Measurements from ENCODE around the gene TMEM163.

The TMEM163 gene

GRCh38 chr2:134466141-134466540, 252.7 kb downstream of the TMEM163 start:
- Histone ChIP-seq H3K4me2 (ENCODE audit: low read length) (no peak overlapping the region), H2BK12ac (ENCODE audit: low read length) (no peak overlapping the region), H3K27me3 (ENCODE audit: insufficient read depth, low read length) (no peaks in the 10 kb centered on the region), H2AFZ (ENCODE audit: insufficient read depth, low read length, poor library complexity) (no peak overlapping the region), H2BK5ac (ENCODE audit: low read depth, low read length, poor library complexity) (no peak overlapping the region), H3K27ac (ENCODE audit: low read depth, low read length) (no peak overlapping the region), H3K14ac (ENCODE audit: low read length) (no peak overlapping the region), H3K4me3 (ENCODE audit: low read depth, low read length) (no peak overlapping the region), H2BK120ac (ENCODE audit: insufficient read depth, low read length, poor library complexity) (no peak overlapping the region), H3K36me3 (ENCODE audit: control insufficient read depth in 1 of 2, insufficient read depth in 2 of 2, low read length in 2 of 2) (no peaks in the 10 kb centered on the region), H3K79me2 (ENCODE audit: control insufficient read depth, insufficient read depth, low read length, poor library complexity) (no peaks in the 10 kb centered on the region), H3K4me1 (ENCODE audit: control insufficient read depth in 1 of 2, insufficient read depth in 2 of 2, low read length in 2 of 2) (peaks cover 0 to 4% of the 10 kb centered on the region in 2 experiments), H4K91ac (ENCODE audit: low read depth, low read length) (no peak overlapping the region), H3K18ac (ENCODE audit: low read length) (no peak overlapping the region), H2AK5ac (ENCODE audit: low read length) (no peak overlapping the region), H4K8ac (ENCODE audit: low read depth, low read length) (no peak overlapping the region), H4K12ac (ENCODE audit: low read depth, low read length) (no peak overlapping the region), H3K79me1 (ENCODE audit: low read length) (no peaks in the 10 kb centered on the region), H3K4ac (ENCODE audit: low read depth, low read length) (no peak overlapping the region), H3K23ac (ENCODE audit: low read length) (no peak overlapping the region), H3K9ac (ENCODE audit: low read length) (no peak overlapping the region), H3K9me3 (ENCODE audit: insufficient read depth, low read depth, low read length) (no peaks in the 10 kb centered on the region)
- no CpG with 5 or more reads among the region's 3 CpGs for WGBS (ENCODE audit: extremely low coverage, insufficient coverage, insufficient read length)
- DNase-seq = peak; percentile 46 to 74

GRCh38 chr2:134465228-134466105, 253.3 kb downstream of the TMEM163 start:
- WGBS (ENCODE audit: extremely low coverage, insufficient coverage, insufficient read length) = no CpG with 5 or more reads among the region's 6 CpGs

GRCh38 chr2:134463699-134464022, 255.1 kb downstream of the TMEM163 start:
- DNase-seq = no peak
- H2AK5ac ChIP-seq (ENCODE audit: low read length) = no peak overlapping the region
- no peak overlapping the region for H4K91ac ChIP-seq (ENCODE audit: low read depth, low read length)
- no peak overlapping the region for H3K4me3 ChIP-seq (ENCODE audit: low read depth, low read length)
- no peaks in the 10 kb centered on the region for H3K79me2 ChIP-seq (ENCODE audit: control insufficient read depth, insufficient read depth, low read length, poor library complexity)
- H2AFZ ChIP-seq (ENCODE audit: insufficient read depth, low read length, poor library complexity) = no peak overlapping the region
- no peak overlapping the region for H3K4me2 ChIP-seq (ENCODE audit: low read length)
- H3K4me1 ChIP-seq (ENCODE audit: control insufficient read depth in 1 of 2, insufficient read depth in 2 of 2, low read length in 2 of 2) = peaks cover 0 to 4% of the 10 kb centered on the region in 2 experiments
- no CpG with 5 or more reads among the region's 7 CpGs for WGBS (ENCODE audit: extremely low coverage, insufficient coverage, insufficient read length)
- H3K27ac ChIP-seq (ENCODE audit: low read depth, low read length) = no peak overlapping the region
- no peak overlapping the region for H3K4ac ChIP-seq (ENCODE audit: low read depth, low read length)
- no peak overlapping the region for H4K8ac ChIP-seq (ENCODE audit: low read depth, low read length)
- no peak overlapping the region for H3K23ac ChIP-seq (ENCODE audit: low read length)
- H4K12ac ChIP-seq (ENCODE audit: low read depth, low read length) = no peak overlapping the region
- H3K27me3 ChIP-seq (ENCODE audit: insufficient read depth, low read length) = no peaks in the 10 kb centered on the region
- no peaks in the 10 kb centered on the region for H3K79me1 ChIP-seq (ENCODE audit: low read length)
- H3K18ac ChIP-seq (ENCODE audit: low read length) = no peak overlapping the region
- no peaks in the 10 kb centered on the region for H3K9me3 ChIP-seq (ENCODE audit: insufficient read depth, low read depth, low read length)
- H2BK5ac ChIP-seq (ENCODE audit: low read depth, low read length, poor library complexity) = no peak overlapping the region
- no peak overlapping the region for H2BK12ac ChIP-seq (ENCODE audit: low read length)
- no peak overlapping the region for H2BK120ac ChIP-seq (ENCODE audit: insufficient read depth, low read length, poor library complexity)
- no peak overlapping the region for H3K9ac ChIP-seq (ENCODE audit: low read length)
- no peak overlapping the region for H3K14ac ChIP-seq (ENCODE audit: low read length)
- H3K36me3 ChIP-seq (ENCODE audit: control insufficient read depth in 1 of 2, insufficient read depth in 2 of 2, low read length in 2 of 2) = no peaks in the 10 kb centered on the region

More at GRCh38 chr2:134465228-134466105, 253.3 kb downstream of the TMEM163 start:
- Histone ChIP-seq H3K27ac (ENCODE audit: low read depth, low read length) (no peak overlapping the region), H2AK5ac (ENCODE audit: low read length) (no peak overlapping the region), H3K79me1 (ENCODE audit: low read length) (no peaks in the 10 kb centered on the region), H3K36me3 (ENCODE audit: control insufficient read depth in 1 of 2, insufficient read depth in 2 of 2, low read length in 2 of 2) (no peaks in the 10 kb centered on the region), H2BK120ac (ENCODE audit: insufficient read depth, low read length, poor library complexity) (no peak overlapping the region), H3K18ac (ENCODE audit: low read length) (no peak overlapping the region), H2AFZ (ENCODE audit: insufficient read depth, low read length, poor library complexity) (no peak overlapping the region), H3K4me1 (ENCODE audit: control insufficient read depth in 1 of 2, insufficient read depth in 2 of 2, low read length in 2 of 2) (peaks cover 0 to 4% of the 10 kb centered on the region in 2 experiments), H3K79me2 (ENCODE audit: control insufficient read depth, insufficient read depth, low read length, poor library complexity) (no peaks in the 10 kb centered on the region), H3K27me3 (ENCODE audit: insufficient read depth, low read length) (no peaks in the 10 kb centered on the region), H3K14ac (ENCODE audit: low read length) (no peak overlapping the region), H3K9ac (ENCODE audit: low read length) (no peak overlapping the region), H3K4me3 (ENCODE audit: low read depth, low read length) (no peak overlapping the region), H2BK5ac (ENCODE audit: low read depth, low read length, poor library complexity) (no peak overlapping the region), H3K9me3 (ENCODE audit: insufficient read depth, low read depth, low read length) (no peaks in the 10 kb centered on the region), H4K91ac (ENCODE audit: low read depth, low read length) (no peak overlapping the region), H3K23ac (ENCODE audit: low read length) (no peak overlapping the region), H2BK12ac (ENCODE audit: low read length) (no peak overlapping the region), H3K4ac (ENCODE audit: low read depth, low read length) (no peak overlapping the region), H3K4me2 (ENCODE audit: low read length) (no peak overlapping the region), H4K12ac (ENCODE audit: low read depth, low read length) (no peak overlapping the region), H4K8ac (ENCODE audit: low read depth, low read length) (no peak overlapping the region)
- no peak for DNase-seq

- no peak overlapping the region for H3K4me3 ChIP-seq (ENCODE audit: low read depth, low read length)
- no peak overlapping the region for H3K9ac ChIP-seq (ENCODE audit: low read length)
- H4K12ac ChIP-seq (ENCODE audit: low read depth, low read length) = no peak overlapping the region
- H3K79me1 ChIP-seq (ENCODE audit: low read length) = no peaks in the 10 kb centered on the region
- no peak overlapping the region for H3K27ac ChIP-seq (ENCODE audit: low read depth, low read length)
- H2AK5ac ChIP-seq (ENCODE audit: low read length) = no peak overlapping the region
- H2AFZ ChIP-seq (ENCODE audit: insufficient read depth, low read length, poor library complexity) = no peak overlapping the region
- no peak overlapping the region for H3K18ac ChIP-seq (ENCODE audit: low read length)
- H2BK12ac ChIP-seq (ENCODE audit: low read length) = no peak overlapping the region
- H3K9me3 ChIP-seq (ENCODE audit: insufficient read depth, low read depth, low read length) = no peaks in the 10 kb centered on the region
- no peak overlapping the region for H3K4ac ChIP-seq (ENCODE audit: low read depth, low read length)
- no peak overlapping the region for H3K4me2 ChIP-seq (ENCODE audit: low read length)
- WGBS (ENCODE audit: extremely low coverage, insufficient coverage, insufficient read length) = no CpG with 5 or more reads among the region's 11 CpGs
- no peaks in the 10 kb centered on the region for H3K79me2 ChIP-seq (ENCODE audit: control insufficient read depth, insufficient read depth, low read length, poor library complexity)
- H3K14ac ChIP-seq (ENCODE audit: low read length) = no peak overlapping the region
- no peak overlapping the region for H2BK5ac ChIP-seq (ENCODE audit: low read depth, low read length, poor library complexity)
- no peak overlapping the region for H3K23ac ChIP-seq (ENCODE audit: low read length)
- no peak overlapping the region for H4K91ac ChIP-seq (ENCODE audit: low read depth, low read length)
- peaks cover 0 to 4% of the 10 kb centered on the region in 2 experiments for H3K4me1 ChIP-seq (ENCODE audit: control insufficient read depth in 1 of 2, insufficient read depth in 2 of 2, low read length in 2 of 2)
- H3K27me3 ChIP-seq (ENCODE audit: insufficient read depth, low read length) = no peaks in the 10 kb centered on the region
- no peak overlapping the region for H4K8ac ChIP-seq (ENCODE audit: low read depth, low read length)
- no peaks in the 10 kb centered on the region for H3K36me3 ChIP-seq (ENCODE audit: control insufficient read depth in 1 of 2, insufficient read depth in 2 of 2, low read length in 2 of 2)
- no peak for DNase-seq
- H2BK120ac ChIP-seq (ENCODE audit: insufficient read depth, low read length, poor library complexity) = no peak overlapping the region
Observed at GRCh38 chr2:134462791-134463698, 255.8 kb downstream of the TMEM163 start.
